ENCODE results near the gene CYP2A13.
"Not testable (repeated sequence)": the region's sequence is repeated elsewhere in the genome, so short reads cannot be mapped to it uniquely, and the experiment has no call there.

The CYP2A13 gene, protein sequence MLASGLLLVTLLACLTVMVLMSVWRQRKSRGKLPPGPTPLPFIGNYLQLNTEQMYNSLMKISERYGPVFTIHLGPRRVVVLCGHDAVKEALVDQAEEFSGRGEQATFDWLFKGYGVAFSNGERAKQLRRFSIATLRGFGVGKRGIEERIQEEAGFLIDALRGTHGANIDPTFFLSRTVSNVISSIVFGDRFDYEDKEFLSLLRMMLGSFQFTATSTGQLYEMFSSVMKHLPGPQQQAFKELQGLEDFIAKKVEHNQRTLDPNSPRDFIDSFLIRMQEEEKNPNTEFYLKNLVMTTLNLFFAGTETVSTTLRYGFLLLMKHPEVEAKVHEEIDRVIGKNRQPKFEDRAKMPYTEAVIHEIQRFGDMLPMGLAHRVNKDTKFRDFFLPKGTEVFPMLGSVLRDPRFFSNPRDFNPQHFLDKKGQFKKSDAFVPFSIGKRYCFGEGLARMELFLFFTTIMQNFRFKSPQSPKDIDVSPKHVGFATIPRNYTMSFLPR

DNA sequence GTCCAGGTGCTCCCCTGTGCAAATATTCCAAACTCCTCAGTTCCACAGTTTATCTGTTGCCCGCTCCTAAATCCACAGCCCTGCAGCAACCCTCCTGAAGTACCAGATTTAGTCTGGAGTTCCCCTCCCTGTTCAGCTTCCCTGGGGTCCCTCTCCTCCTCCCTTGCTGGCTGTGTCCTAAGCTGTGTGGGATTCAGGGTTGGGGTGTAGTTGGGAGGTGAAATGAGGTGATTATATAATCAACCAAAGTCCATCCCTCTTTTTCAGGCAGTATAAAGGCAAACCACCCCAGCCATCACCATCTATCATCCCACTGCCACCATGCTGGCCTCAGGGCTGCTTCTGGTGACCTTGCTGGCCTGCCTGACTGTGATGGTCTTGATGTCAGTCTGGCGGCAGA lies at the start of gene CYP2A13:
Gene CYP2A13 (plus strand): TSS at position 301 of the 400 bp plus-strand sequence. CDS start 21 bp downstream, at position 322.
- no peak for DNase-seq

DNA sequence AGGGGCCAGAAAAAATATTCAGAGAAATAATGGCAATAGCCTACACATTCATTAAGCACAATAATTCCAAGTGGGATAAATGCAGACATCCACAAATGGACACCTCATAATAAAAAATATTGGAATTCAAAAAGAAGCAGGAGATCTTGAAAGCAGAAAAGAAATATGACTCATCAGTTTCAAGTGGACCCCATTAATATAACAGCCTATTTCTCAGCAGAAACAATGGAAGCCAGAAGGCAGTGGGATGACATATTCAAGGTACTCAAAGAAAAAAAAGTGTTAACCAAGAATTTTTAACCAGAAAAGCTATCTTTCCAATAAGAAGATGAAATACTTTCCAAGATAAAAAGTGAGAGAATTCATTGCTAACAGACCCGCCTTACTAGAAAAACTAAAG lies 48.4 kb upstream of the CYP2A13 start:
- DNase-seq: no peak

DNA sequence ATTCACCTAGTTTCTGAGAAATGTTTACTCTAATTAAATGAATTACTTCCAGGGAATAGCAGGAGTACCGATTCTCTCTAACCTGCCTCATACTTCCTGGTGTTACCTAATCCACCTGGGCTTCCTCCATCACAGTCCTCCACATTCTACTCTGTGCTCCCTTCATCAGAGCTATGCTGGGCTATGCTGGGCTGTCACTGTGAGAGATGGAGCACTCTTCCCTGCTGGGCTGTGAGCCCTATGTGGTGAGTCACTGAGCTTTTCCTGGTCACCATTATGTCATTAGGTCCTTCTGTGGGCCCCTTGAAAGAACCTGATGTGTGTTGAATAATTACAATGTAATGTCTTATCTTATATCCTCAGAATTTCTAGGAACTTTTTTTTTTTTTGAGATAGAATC lies 43.2 kb upstream of the CYP2A13 start:
- DNase-seq: not testable (repeated sequence)

DNA sequence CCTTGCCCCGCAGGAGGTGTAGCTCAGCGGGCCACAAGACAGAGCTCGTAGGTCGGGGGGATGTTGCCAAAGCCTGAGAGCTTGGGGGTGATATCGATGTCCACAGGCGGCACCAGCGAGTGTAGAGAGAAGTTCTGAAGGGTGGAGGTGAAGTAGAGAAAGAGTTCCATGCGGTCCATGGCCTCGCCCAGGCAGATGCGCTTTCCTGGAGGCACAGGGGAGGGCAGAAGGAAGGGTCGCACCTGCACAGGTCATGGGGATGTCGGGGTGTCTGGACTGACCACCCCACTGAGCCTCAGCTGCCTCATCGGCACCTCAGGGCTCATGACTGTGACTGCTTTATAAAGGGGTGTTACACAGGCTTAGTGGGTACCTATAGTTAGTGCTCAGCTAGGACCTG lies 37.8 kb upstream of the CYP2A13 start:
- DNase-seq: no peak

GRCh38 chr19:41052162-41052561 lies 36.1 kb upstream of the CYP2A13 start:
- not testable (repeated sequence) for DNase-seq

DNA sequence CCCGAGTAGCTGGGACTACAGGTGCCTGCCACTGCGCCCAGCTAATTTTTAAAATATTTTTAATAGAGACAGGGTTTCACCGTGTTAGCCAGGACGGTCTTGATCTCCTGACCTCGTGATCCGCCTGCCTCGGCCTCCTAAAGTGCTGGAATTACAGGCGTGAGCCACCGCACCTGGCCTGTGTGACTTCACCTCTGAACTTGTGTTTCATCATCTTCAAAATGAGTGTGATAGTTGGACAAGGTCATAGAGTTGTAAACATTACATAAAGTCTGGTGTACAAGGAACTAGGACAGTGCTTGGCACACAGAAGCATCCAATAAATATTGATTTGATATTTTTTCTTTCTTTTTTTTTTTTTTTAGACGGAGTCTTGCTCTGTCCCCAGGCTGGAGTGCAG lies 34.9 kb upstream of the CYP2A13 start:
- not testable (repeated sequence) for DNase-seq

- no peak for DNase-seq
These were observed 23.2 kb upstream of the CYP2A13 start for GRCh38 chr19:41064974-41065569.

- DNase-seq: no peak
These were observed 12.0 kb upstream of the CYP2A13 start for GRCh38 chr19:41076286-41076685.

GRCh38 chr19:41083516-41083915 lies 4.7 kb upstream of the CYP2A13 start:
- no peak for DNase-seq

GRCh38 chr19:41085748-41086415 lies 2.4 kb upstream of the CYP2A13 start:
- no peak for DNase-seq

- DNase-seq: no peak
These were observed 1.7 kb downstream of the CYP2A13 start for GRCh38 chr19:41089959-41090358.

- DNase-seq: no peak
These were observed 7.5 kb downstream of the CYP2A13 start for GRCh38 chr19:41095703-41096102.

GRCh38 chr19:41096353-41096752 lies 8.1 kb downstream of the CYP2A13 start:
- DNase-seq: no peak

DNA sequence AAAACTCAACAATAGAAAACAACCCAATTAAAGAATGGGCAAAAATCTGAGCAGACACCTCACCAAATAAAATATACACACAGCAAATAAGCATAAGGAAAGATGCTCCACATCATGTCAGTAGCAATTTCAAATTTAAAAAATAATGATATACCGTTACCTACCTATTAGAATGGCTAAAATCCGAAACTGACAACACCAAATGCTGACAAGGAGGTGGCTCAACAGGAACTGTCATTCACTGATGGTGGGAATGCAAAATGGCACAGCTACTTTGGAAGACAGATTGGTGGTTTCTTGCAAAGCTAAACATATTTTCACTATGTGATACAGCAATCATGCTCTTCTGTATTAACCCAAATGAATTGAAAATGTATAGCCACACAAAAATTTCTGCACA lies 9.1 kb downstream of the CYP2A13 start:
- no peak for DNase-seq

DNA sequence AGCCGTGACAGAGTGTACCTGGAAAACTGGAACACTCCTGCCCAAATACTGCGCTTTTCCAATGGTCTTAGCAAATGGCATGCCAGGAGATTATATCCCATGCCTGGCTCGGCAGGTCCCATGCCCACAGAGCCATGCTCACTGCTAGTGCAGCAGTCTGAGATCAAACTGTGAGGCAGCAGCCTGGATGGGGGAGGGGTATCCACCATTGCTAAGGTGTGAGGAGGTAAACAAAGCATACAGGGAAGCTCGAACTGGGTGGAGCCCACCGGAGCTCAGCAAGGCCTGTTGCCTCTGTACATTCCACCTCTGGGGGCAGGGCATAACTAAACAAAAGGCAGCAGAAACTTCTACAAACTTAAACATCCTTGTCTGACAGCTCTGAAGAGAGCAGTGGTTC lies 10.5 kb downstream of the CYP2A13 start:
- no peak for DNase-seq

GRCh38 chr19:41102210-41102609 lies 14.0 kb downstream of the CYP2A13 start:
- DNase-seq: not testable (repeated sequence)

DNA sequence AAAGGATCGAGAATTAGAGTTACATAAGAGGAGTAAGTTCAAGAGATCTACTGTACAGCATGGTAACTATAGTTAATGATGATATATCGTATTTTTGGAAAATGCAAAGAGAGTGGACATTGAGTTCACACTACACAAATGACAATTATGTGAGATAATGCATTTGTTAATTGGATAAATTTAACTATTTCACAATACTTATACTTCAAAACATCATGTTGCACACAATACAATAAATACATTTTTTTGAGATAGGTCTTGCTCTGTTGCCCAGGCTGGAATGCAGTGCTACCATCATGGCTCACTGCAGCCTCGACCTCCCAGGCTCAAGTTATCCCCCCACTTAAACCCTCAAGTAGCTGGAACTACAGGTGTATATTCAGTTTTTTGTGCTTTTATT lies 17.9 kb downstream of the CYP2A13 start:
- no peak for DNase-seq

DNA sequence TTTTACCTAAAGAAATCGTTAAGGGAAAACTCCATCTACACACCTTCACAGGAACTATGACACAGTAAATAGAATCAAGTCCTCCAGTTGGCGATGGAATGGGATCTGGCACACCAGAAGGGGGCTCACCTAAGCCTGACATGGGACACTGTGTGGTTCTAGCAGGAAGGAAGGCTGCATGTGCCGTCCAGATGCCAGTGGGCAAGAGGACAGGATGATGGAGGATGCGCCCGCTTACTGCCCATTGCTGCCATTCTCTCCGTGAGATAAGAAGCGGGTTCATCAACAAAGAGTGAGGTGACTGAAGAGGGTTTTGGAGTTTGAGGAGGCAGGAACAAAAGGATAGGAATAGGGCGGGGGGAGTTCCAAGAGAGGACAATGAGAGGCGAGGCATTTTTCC lies 23.0 kb downstream of the CYP2A13 start:
- DNase-seq: no peak

DNA sequence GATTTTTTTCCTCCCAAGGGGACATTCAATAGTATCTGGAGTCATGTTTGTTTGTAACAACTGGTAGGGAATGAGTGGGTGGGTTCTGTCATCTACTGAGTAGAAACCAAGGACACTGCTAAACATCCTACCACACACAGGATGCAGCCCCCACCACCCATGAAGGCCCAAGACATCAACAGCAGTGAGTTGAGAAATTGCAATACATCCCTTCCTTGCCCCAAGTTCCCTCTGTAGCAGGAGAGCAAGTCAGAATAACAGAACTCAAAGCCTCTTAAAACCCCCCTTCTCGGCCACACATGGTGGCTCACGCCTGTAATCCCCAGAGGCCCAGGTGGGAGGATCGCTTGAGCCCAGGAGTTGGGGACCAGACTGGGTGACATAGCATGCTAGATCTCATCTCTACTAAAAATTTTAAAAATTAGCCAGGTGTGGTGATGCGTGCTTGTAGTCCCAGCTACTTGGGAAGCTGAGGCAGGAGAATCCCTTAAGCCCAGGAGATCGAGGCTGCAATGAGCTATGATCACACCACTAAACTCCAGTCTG lies 23.6 kb downstream of the CYP2A13 start:
- DNase-seq: no peak

DNA sequence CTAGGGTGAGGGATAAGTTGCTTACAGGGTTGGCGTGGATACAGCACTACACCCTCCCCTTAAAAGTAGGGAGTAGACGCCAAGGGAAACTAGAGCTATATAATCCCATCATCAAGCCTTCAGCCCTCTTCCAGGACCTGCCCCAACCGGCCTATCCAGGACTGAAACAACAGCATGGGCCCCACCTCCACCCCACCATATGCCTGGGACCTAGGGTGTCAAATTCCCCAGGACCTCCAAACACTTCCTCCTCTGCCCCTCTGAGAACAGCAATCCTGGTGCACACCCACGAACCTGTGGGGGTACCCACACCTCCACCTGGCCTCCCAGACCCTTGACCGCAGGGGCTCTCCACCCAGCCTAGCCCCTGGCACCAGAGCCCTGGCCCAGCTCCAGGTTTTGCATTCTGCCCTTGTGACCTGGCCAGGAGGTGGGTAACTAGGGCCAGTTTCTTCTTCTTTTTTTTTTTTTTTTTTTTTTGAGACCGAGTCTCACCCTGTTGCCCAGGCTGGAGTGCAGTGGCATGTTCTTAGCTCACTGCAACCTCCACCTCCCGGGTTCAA lies 24.6 kb downstream of the CYP2A13 start:
- DNase-seq: no peak

GRCh38 chr19:41114132-41114531 lies 25.9 kb downstream of the CYP2A13 start, which contains the start of gene CYP2F1:
TSS of gene CYP2F1 (plus strand) at chr19:41114432. CDS start at chr19:41116189, 1,757 bp downstream.
- DNase-seq: no peak

- no peak for DNase-seq
These were observed 28.0 kb downstream of the CYP2A13 start for GRCh38 chr19:41116261-41116660.
